H1 (cell line): ENCODE results near the gene TEDDM1. TPM values are rescaled to one million over a fixed set of nuclear protein-coding genes. Genes with fewer than 3 reads are reported as not detected.

Experiments
- CTCF ChIA-PET: fragments of 300-600 bp; sonication (Branson Sonifier 250); formaldehyde crosslinking; loops from one replicate; lab custom pipeline; 2021; ENCODE audit not compliant: partially characterized antibody; lab: Charles Lee
- POLR2A ChIA-PET: fragments of 300-600 bp; sonication (Branson Sonifier 250); formaldehyde crosslinking; loops from one replicate; lab custom pipeline; 2021; ENCODE audit warnings: inconsistent platforms; ENCODE audit not compliant: partially characterized antibody; lab: Charles Lee
- DNase-seq, 2 experiments: peaks; one replicate each; pipeline versions ENCODE4 v3.0.0 to v3.0.0-alpha.2; 2010 to 2022; ENCODE audit warnings: low spot score in 2 of 2, low read depth in 1 of 2, mixed read lengths in 1 of 2
- FAIRE-seq: peaks from 2 replicates; lab custom pipeline; 2011; peaks lifted over from hg19 to GRCh38; lab: Jason Lieb, UNC
- H2AFZ ChIP-seq: 2 replicates; pipeline ENCODE4 v1.8.1; 2012; ENCODE audit warnings: low read length, inconsistent platforms
- H2AK5ac ChIP-seq: 2 replicates; pipeline ENCODE4 v1.6.1; 2013; ENCODE audit warnings: low read depth, low read length
- H2BK120ac ChIP-seq: replicated peaks from 2 replicates; pipeline ENCODE3; 2013; ENCODE audit warnings: low read depth, low read length, inconsistent platforms
- H2BK12ac ChIP-seq: 2 replicates; pipeline ENCODE4 v1.6.1; 2013; ENCODE audit warnings: low read depth, low read length
- H2BK15ac ChIP-seq: 2 replicates; pipeline ENCODE4 v1.6.1; 2013; ENCODE audit warnings: low read length
- H2BK20ac ChIP-seq: 2 replicates; pipeline ENCODE4 v1.6.1; 2013; ENCODE audit warnings: low read length
- H2BK5ac ChIP-seq: 2 replicates; pipeline ENCODE4 v1.6.1; 2013; ENCODE audit warnings: low read depth, low read length
- H3K14ac ChIP-seq: 2 replicates; pipeline ENCODE4 v1.6.1; 2013; ENCODE audit warnings: inconsistent platforms; ENCODE audit not compliant: insufficient read length
- H3K18ac ChIP-seq: 2 replicates; pipeline ENCODE4 v1.6.1; 2013; ENCODE audit warnings: low read length; ENCODE audit errors: extremely low read depth
- H3K23ac ChIP-seq: 2 replicates; pipeline ENCODE4 v1.6.1; 2013; ENCODE audit warnings: inconsistent platforms; ENCODE audit not compliant: insufficient read length
- H3K23me2 ChIP-seq: 2 replicates; pipeline ENCODE4 v1.6.1; 2013; ENCODE audit warnings: low read depth, low read length
- H3K27ac ChIP-seq: 2 replicates; pipeline ENCODE4 v1.6.1; 2011; ENCODE audit warnings: low read depth, low read length, inconsistent platforms
- H3K27me3 ChIP-seq, 4 experiments: replicated peaks in 1 of 4; 1 replicate in 1 of 4; 2 replicates in 3 of 4; pipeline versions ENCODE4 v1.6.1 to v1.8.1; 2011 to 2013; ENCODE audit warnings: low read length in 3 of 4, mild to moderate bottlenecking in 3 of 4, inconsistent platforms in 2 of 4, mixed read lengths in 2 of 4, moderate library complexity in 1 of 4; ENCODE audit not compliant: control insufficient read depth in 3 of 4, insufficient read depth in 3 of 4; ENCODE audit errors: extremely low read depth in 1 of 4
- H3K36me3 ChIP-seq, 4 experiments: 2 replicates each; pipeline versions ENCODE4 v1.6.1 to v1.8.1; 2011 to 2013; ENCODE audit warnings: mild to moderate bottlenecking in 4 of 4, low read length in 3 of 4, moderate library complexity in 2 of 4, control low read depth in 1 of 4, inconsistent platforms in 1 of 4; ENCODE audit not compliant: insufficient read depth in 4 of 4, control insufficient read depth in 2 of 4
- H3K4ac ChIP-seq: replicated peaks from 2 replicates; pipeline ENCODE3; 2013; ENCODE audit warnings: low read length, low read depth, mixed read lengths, inconsistent platforms; ENCODE audit not compliant: insufficient read length
- H3K4me1 ChIP-seq, 4 experiments: replicated peaks in 1 of 4; 1 replicate in 1 of 4; 2 replicates in 3 of 4; pipeline versions ENCODE4 v1.6.1 to v1.8.1; 2011 to 2013; ENCODE audit warnings: low read length in 3 of 4, inconsistent platforms in 2 of 4, mixed read lengths in 1 of 4; ENCODE audit not compliant: insufficient read depth in 4 of 4, control insufficient read depth in 3 of 4
- H3K4me2 ChIP-seq, 2 experiments: 2 replicates each; pipeline versions ENCODE4 v1.6.1 to v1.8.1; 2011 to 2013; ENCODE audit warnings: low read depth in 2 of 2, low read length in 2 of 2, control low read depth in 1 of 2, inconsistent platforms in 1 of 2, mild to moderate bottlenecking in 1 of 2; ENCODE audit not compliant: insufficient read depth in 1 of 2
- H3K4me3 ChIP-seq, 4 experiments: fragments of 200-600, 300-600 bp in 1 of 4; sonication (generic), shearing (Covaris generic), sonication (Bioruptor Twin) in 1 of 4; 2 replicates each; pipeline versions ENCODE4 v1.5.1 to v1.8.1; 2011 to 2016; ENCODE audit warnings: low read length in 4 of 4, low read depth in 3 of 4, control low read depth in 2 of 4, inconsistent platforms in 2 of 4, mild to moderate bottlenecking in 2 of 4, mixed read lengths in 1 of 4, moderate library complexity in 1 of 4; ENCODE audit not compliant: insufficient read depth in 2 of 4; ENCODE audit errors: extremely low read depth in 1 of 4
- H3K56ac ChIP-seq: replicated peaks from 2 replicates; pipeline ENCODE3; 2013; ENCODE audit warnings: low read depth, mild to moderate bottlenecking, mixed read lengths, low read length, inconsistent platforms; ENCODE audit not compliant: insufficient read length
- H3K79me1 ChIP-seq: 2 replicates; pipeline ENCODE4 v1.6.1; 2013; ENCODE audit warnings: low read depth, low read length, control low read depth
- H3K79me2 ChIP-seq, 2 experiments: 2 replicates each; pipeline versions ENCODE4 v1.6.1 to v1.8.1; 2012 to 2013; ENCODE audit warnings: low read length in 2 of 2, mild to moderate bottlenecking in 2 of 2, inconsistent platforms in 1 of 2; ENCODE audit not compliant: insufficient read depth in 2 of 2, control insufficient read depth in 1 of 2
- H3K9ac ChIP-seq, 4 experiments: replicated peaks in 1 of 4; 1 replicate in 1 of 4; 2 replicates in 3 of 4; pipeline versions ENCODE4 v1.6.1 to v1.8.1; 2011 to 2013; ENCODE audit warnings: low read depth in 3 of 4, low read length in 3 of 4, control low read depth in 2 of 4, mild to moderate bottlenecking in 2 of 4, moderate library complexity in 2 of 4, inconsistent platforms in 1 of 4; ENCODE audit errors: extremely low read depth in 1 of 4
- H3K9me3 ChIP-seq, 2 experiments: 2 replicates each; pipeline versions ENCODE4 v1.6.1 to v1.8.1; 2012 to 2013; ENCODE audit warnings: mild to moderate bottlenecking in 2 of 2, moderate library complexity in 2 of 2, control low read depth in 1 of 2, inconsistent platforms in 1 of 2, low read depth in 1 of 2, low read length in 1 of 2, mixed read lengths in 1 of 2; ENCODE audit not compliant: insufficient read depth in 2 of 2
- H4K20me1 ChIP-seq, 2 experiments: replicated peaks in 1 of 2; 2 replicates each; pipeline versions ENCODE3 to v1.8.1; 2011 to 2013; ENCODE audit warnings: inconsistent platforms in 2 of 2, low read length in 2 of 2, mild to moderate bottlenecking in 1 of 2; ENCODE audit not compliant: insufficient read depth in 2 of 2, control insufficient read depth in 1 of 2
- H4K5ac ChIP-seq: 2 replicates; pipeline ENCODE4 v1.6.1; 2013; ENCODE audit warnings: low read length, low read depth, mixed read lengths, inconsistent platforms; ENCODE audit not compliant: insufficient read length
- H4K8ac ChIP-seq: 2 replicates; pipeline ENCODE4 v1.8.0; 2013; ENCODE audit warnings: mild to moderate bottlenecking, moderate library complexity, low read length, inconsistent platforms; ENCODE audit not compliant: insufficient read depth; ENCODE audit errors: extremely low read depth
- H4K91ac ChIP-seq: replicated peaks from 2 replicates; pipeline ENCODE3; 2013; ENCODE audit warnings: low read length, mixed read lengths, inconsistent platforms; ENCODE audit not compliant: insufficient read length
- CBX8 ChIP-seq: fragments of 300-800, 300-1000 bp; sonication (generic); IDR thresholded peaks from 2 replicates; pipeline ENCODE4 v1.7.1; 2016; ENCODE audit warnings: low read depth, low read length, borderline replicate concordance
- WGBS, 2 experiments: shearing (Covaris generic) in 1 of 2; methylation state at CpG; one replicate each; pipeline versions ENCODE4 v1.1.6 to v1.1.7; 2013 to 2015; ENCODE audit warnings: low lambda C conversion rate in 2 of 2, mixed read lengths in 2 of 2, inconsistent platforms in 1 of 2, low coverage in 1 of 2, missing lambda C conversion rate in 1 of 2; ENCODE audit not compliant: insufficient replicate concordance in 2 of 2, insufficient coverage in 1 of 2, insufficient read length in 1 of 2; ENCODE audit errors: extremely low coverage in 1 of 2, missing lambda C conversion rate in 1 of 2; 5-methylcytosine and 5-hydroxymethylcytosine counted together
- polyA plus RNA-seq, 7 experiments: library from polyadenylated mRNA; depleted of rRNA in 3 of 7; stranded (reverse) in 5 of 7; unstranded in 2 of 7; fragments of >200 nt in 5 of 7; fragments of 200-250 nt in 2 of 7; gene quantifications; 1 replicate in 5 of 7; 2 replicates in 1 of 7; 4 replicates in 1 of 7; pipeline versions ENCODE4 v1.2.1 to v1.2.3, GENCODE V29; 2011 to 2013; ENCODE audit warnings: missing spikeins in 2 of 7, mixed read lengths in 2 of 7
- total RNA-seq: library from RNA; stranded (reverse); fragmentation: NEBNext Ultra II Directional; extraction: Animal tissue kit (Norgen Biotek cat#: 25700); gene quantifications from 2 replicates; pipeline ENCODE4 v1.2.1, GENCODE V29; 2021

The TEDDM1 gene
- total and polyA plus RNA-seq, 2 of the 8 experiments (the other 6 are each of a cell fraction or from before 2014, with no cell fraction given): not detected

DNA sequence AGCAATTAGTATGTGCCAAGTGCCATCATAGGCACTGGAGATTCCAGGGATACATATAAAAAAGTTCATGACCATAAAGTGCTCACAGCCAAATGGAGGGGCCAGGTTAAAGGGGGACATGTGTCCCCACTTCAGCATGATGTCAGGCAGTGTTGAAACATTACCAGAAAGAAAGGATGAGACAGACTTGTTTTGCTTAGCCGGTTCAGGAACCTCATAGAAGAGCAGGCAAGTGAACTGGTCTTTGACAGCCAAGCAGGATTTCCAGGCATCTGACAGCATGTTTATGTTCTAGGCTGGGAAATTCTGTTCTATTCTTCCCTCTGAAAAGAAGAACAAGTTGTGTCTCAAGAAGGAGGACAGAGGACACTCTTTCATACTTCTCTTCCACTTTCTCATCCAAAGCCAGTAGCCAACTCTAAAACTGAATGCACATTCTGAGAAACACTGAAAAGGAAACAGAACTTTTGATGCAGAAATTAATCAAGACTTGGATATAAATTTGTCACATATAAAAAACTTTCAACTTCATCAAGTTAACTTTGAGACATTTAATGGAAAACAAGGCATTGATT, 48.6 kb downstream of the TEDDM1 start:
- no peaks in the 10 kb centered on the region for H3K9me3 ChIP-seq
- H3K79me1 ChIP-seq: no peaks in the 10 kb centered on the region
- H3K36me3 ChIP-seq: no peaks in the 10 kb centered on the region
- H3K4me3 ChIP-seq: no peak overlapping the region
- H2BK5ac ChIP-seq: no peak overlapping the region
- H3K23me2 ChIP-seq: no peaks in the 10 kb centered on the region
- H4K91ac ChIP-seq: no peak overlapping the region
- no peak overlapping the region for H2AK5ac ChIP-seq
- no peak overlapping the region for H2BK12ac ChIP-seq
- no peak overlapping the region for H3K4ac ChIP-seq
- H3K9ac ChIP-seq: no peak overlapping the region
- H3K14ac ChIP-seq: no peak overlapping the region
- H3K27ac ChIP-seq: no peak overlapping the region
- no peak for FAIRE-seq
- H4K5ac ChIP-seq: no peak overlapping the region
- no peak for DNase-seq
- ChIA-PET POLR2A (no interaction called here), CTCF (interaction anchor here (0.9 kb wide), 1 partner anchor 73 kb away, joined by 3 read pairs; no protein-coding TSS in a partner anchor)
- no peak overlapping the region for H3K4me2 ChIP-seq
- H3K27me3 ChIP-seq: no peaks in the 10 kb centered on the region
- no peak overlapping the region for H2BK20ac ChIP-seq
- TF ChIP-seq CBX8: no peak
- H3K18ac ChIP-seq: no peak overlapping the region
- H3K4me1 ChIP-seq: peaks cover 0 to 5% (median 0%) of the 10 kb centered on the region in 4 experiments; a peak in 2 of 7 replicates
- no peak overlapping the region for H2BK120ac ChIP-seq
- H2BK15ac ChIP-seq: no peak overlapping the region; the same call in 1 of the 2 replicates
- WGBS, 2 experiments: 88% methylated on average over 1 of the region's 1 CpG; no CpG with 5 or more reads in 1 of the 2 experiments
- H3K79me2 ChIP-seq: no peaks in the 10 kb centered on the region
- H3K23ac ChIP-seq: no peak overlapping the region
- no peaks in the 10 kb centered on the region for H4K20me1 ChIP-seq
- no peak overlapping the region for H2AFZ ChIP-seq
- no peak overlapping the region for H3K56ac ChIP-seq
- no peak overlapping the region for H4K8ac ChIP-seq
